DOHH2 (cell line): ENCODE measurements around the gene HPCAL4.

Source experiments
- CTCF ChIP-seq: fragments of 200-600 bp; sonication (generic); IDR thresholded peaks from one replicate; pipeline ENCODE4 v1.5.1; 2014; ENCODE audit warnings: antibody characterized with exemption, mild to moderate bottlenecking, low read depth, low read length; ENCODE audit not compliant: poor library complexity, severe bottlenecking
- EZH2phosphoT487 ChIP-seq: fragments of 200-600 bp; sonication (generic); IDR thresholded peaks from 2 replicates; pipeline ENCODE4 v1.6.1; 2017; ENCODE audit warnings: borderline replicate concordance, mild to moderate bottlenecking, antibody characterized with exemption, low read length, moderate library complexity, mixed read lengths

- TF ChIP-seq CTCF (no peak), EZH2phosphoT487 (peak; percentile 57)
These were observed 36.1 kb upstream of the HPCAL4 start for GRCh38 chr1:39727221-39727931.
